Measurements from ENCODE around the gene GPATCH3. TPM values are rescaled to one million over a fixed set of nuclear protein-coding genes. Genes with fewer than 3 reads are reported as not detected.

Gene GPATCH3
- total and polyA plus RNA-seq, 2 of the 4 experiments (the other 2 are of a cell fraction): 5.2 to 8.0 TPM

DNA sequence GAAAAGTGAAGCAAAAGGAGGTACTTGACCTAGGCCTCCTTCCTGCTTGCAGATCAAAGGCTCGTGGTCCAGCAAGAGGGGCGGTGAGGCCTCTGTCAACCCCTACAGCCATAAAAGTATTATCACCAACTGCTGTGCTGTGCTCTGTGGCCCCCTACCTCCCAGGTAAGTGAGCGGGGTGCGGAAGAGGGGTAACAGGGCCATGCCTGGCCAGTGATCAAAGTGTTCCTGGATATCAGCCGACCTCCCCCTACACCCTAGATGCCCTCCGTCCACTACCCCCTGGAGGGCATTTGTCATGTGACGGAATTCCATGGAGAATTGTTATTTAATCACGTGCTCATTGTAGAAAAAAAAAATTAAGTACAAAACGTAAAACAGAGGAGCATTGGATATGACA lies 47.6 kb downstream of the GPATCH3 start:
- no peak overlapping the region for H2AK9ac ChIP-seq (replicated peaks; ENCODE audit: low read depth, low read length, poor library complexity)
- CTCF ChIA-PET: no interaction called here
- WGBS, 2 experiments (ENCODE audit: extremely low coverage in 2 of 2, insufficient read length in 1 of 2): no CpG with 5 or more reads among the region's 9 CpGs

More for the DNA sequence above, 47.6 kb downstream of the GPATCH3 start:
- Histone ChIP-seq H3K18ac (ENCODE audit: low read depth, low read length) (no peak overlapping the region), H3K27me3 (ENCODE audit: control insufficient read depth, insufficient read depth, low read length) (no peaks in the 10 kb centered on the region), H4K8ac (ENCODE audit: low read depth in 2 of 2, low read length in 2 of 2) (no peak overlapping the region), H2BK120ac (ENCODE audit: low read depth, low read length) (no peak overlapping the region), H3K56ac (ENCODE audit: extremely low read depth, insufficient read depth, low read length) (no peak overlapping the region), H4K5ac (ENCODE audit: low read depth, low read length) (no peak overlapping the region), H3K23ac (ENCODE audit: low read depth, low read length) (no peak overlapping the region), H3K14ac (replicated peaks; ENCODE audit: low read depth, low read length) (no peak overlapping the region), H3K4me1 (ENCODE audit: control insufficient read depth, insufficient read depth, low read length) (peaks cover 10% of the 10 kb centered on the region), H3K9me1 (ENCODE audit: insufficient read depth, low read length) (peaks cover 5% of the 10 kb centered on the region; the same call in 1 of the 2 replicates), H3K4ac (ENCODE audit: low read depth, low read length) (no peak overlapping the region), H3K9me3 (ENCODE audit: control insufficient read depth, insufficient read depth, low read length) (no peaks in the 10 kb centered on the region), H4K20me1 (ENCODE audit: insufficient read depth, low read length) (peaks cover 8% of the 10 kb centered on the region; the same call in 1 of the 2 replicates), H2BK5ac (ENCODE audit: low read depth, low read length, poor library complexity, severe bottlenecking) (no peak overlapping the region), H2AK5ac (ENCODE audit: low read depth, low read length) (no peak overlapping the region), H3K9ac (ENCODE audit: low read depth, low read length) (no peak overlapping the region), H3K27ac (ENCODE audit: insufficient read depth, low read length) (no peak overlapping the region), H2BK20ac (ENCODE audit: low read depth, low read length) (no peak overlapping the region), H3K36me3 (ENCODE audit: control insufficient read depth, insufficient read depth, low read length) (peaks cover 58% of the 10 kb centered on the region), H3K4me3 (ENCODE audit: insufficient read depth, low read depth, low read length) (no peak overlapping the region), H4K91ac (ENCODE audit: insufficient read depth, low read depth, low read length) (no peak overlapping the region), H3K79me1 (ENCODE audit: low read depth in 1 of 2, low read length in 2 of 2) (peaks cover 0 to 11% of the 10 kb centered on the region in 2 experiments; a peak in 1 of 4 replicates), H3K4me2 (ENCODE audit: low read depth, low read length) (no peak overlapping the region), H2BK15ac (ENCODE audit: low read depth, low read length) (no peak overlapping the region), H2AFZ (replicated peaks; ENCODE audit: low read length, poor library complexity) (no peak overlapping the region)
- POLR2A ChIA-PET (ENCODE audit: unreplicated experiment): interaction anchor here (0.5 kb wide), 1 partner anchor 63 kb away, joined by 5 read pairs; no protein-coding TSS in a partner anchor
- dilution Hi-C loops (cut with HindIII; ENCODE audit: low sequenced_read_pairs, unreplicated experiment): no loop called here
- in situ Hi-C loops (cut with MboI; ENCODE audit: low sequenced_read_pairs): no loop called here
- intact Hi-C loops (cut with micrococcal nuclease): loop anchor here (1.0 kb wide), 1 partner anchor 26 kb away; no protein-coding TSS in a partner anchor
- TF ChIP-seq MAFK (IDR thresholded peaks at IDR 0.05; ENCODE audit: low read depth, low read length) (no peak), USF2 (IDR thresholded peaks at IDR 0.05; ENCODE audit: low read depth, low read length) (0 out of 2 replicates have a peak, but pooled peaks have one; percentile 18), POLR2A (IDR thresholded peaks at IDR 0.05; ENCODE audit: low read depth, low read length) (no peak)
- DNase-seq (no peak), ATAC-seq (ENCODE audit: low read depth) (no peak)
- no TSS peak for BruUV-seq (replicated peaks)

Data from IMR-90 (cell line).